Glutamatergic neuron (in vitro differentiated cells): Measurements from ENCODE around the gene ZNF837. TPM values are rescaled to one million over a fixed set of nuclear protein-coding genes. Genes with fewer than 3 reads are reported as not detected.
A peak's percentile ranks its signal among the peaks of the same experiment; 100 is the strongest.

Experiments
- DNase-seq: peaks from one replicate; pipeline ENCODE4 v3.0.0; 2022
- H3K27ac Mint-ChIP-seq: one replicate; pipeline ENCODE4 v1.8.0; 2020; ENCODE audit warnings: mild to moderate bottlenecking, mixed read lengths, inconsistent platforms; ENCODE audit not compliant: unreplicated experiment
- H3K27me3 Mint-ChIP-seq: one replicate; pipeline ENCODE4 v1.8.0; 2020; ENCODE audit warnings: mild to moderate bottlenecking, moderate library complexity, mixed read lengths, inconsistent platforms; ENCODE audit not compliant: unreplicated experiment
- H3K36me3 Mint-ChIP-seq: one replicate; pipeline ENCODE4 v1.8.0; 2020; ENCODE audit warnings: mild to moderate bottlenecking, mixed read lengths, inconsistent platforms; ENCODE audit not compliant: unreplicated experiment
- H3K4me1 Mint-ChIP-seq: one replicate; pipeline ENCODE4 v1.8.0; 2020; ENCODE audit warnings: mild to moderate bottlenecking, low read depth, mixed read lengths, inconsistent platforms; ENCODE audit not compliant: unreplicated experiment
- H3K4me3 Mint-ChIP-seq: one replicate; pipeline ENCODE4 v1.8.0; 2020; ENCODE audit warnings: mild to moderate bottlenecking, mixed read lengths, inconsistent platforms; ENCODE audit not compliant: unreplicated experiment
- H3K9me3 Mint-ChIP-seq: one replicate; pipeline ENCODE4 v1.8.0; 2020; ENCODE audit warnings: mild to moderate bottlenecking, moderate library complexity, mixed read lengths, inconsistent platforms; ENCODE audit not compliant: unreplicated experiment
- CTCF ChIP-seq: fragments of 200-600 bp; sonication (generic); IDR thresholded peaks from one replicate; pipeline ENCODE4 v1.5.0; 2021; ENCODE audit not compliant: partially characterized antibody, unreplicated experiment
- long read RNA-seq: library from polyadenylated mRNA; unstranded; transcript quantifications from one replicate; pipeline ENCODE4 v2.0.0, GENCODE V29; 2020; ENCODE audit not compliant: unreplicated experiment
- total RNA-seq: library from RNA; stranded (reverse); fragmentation: NEBNext Ultra II Directional; extraction: Animal tissue kit (Norgen Biotek cat#: 25700); gene quantifications from one replicate; pipeline ENCODE4 v1.2.1, GENCODE V29; 2021; ENCODE audit not compliant: unreplicated experiment

The ZNF837 gene
- total RNA-seq = 2.0 TPM
- long read RNA-seq, partial matches to known transcripts = 0 of 1 reads
- long read RNA-seq, other reads (novel, unspliced or antisense) = 0 of 1 reads

GRCh38 chr19:58380662-58381459, at the start of gene ZNF837:
Gene ZNF837, minus strand, starts transcription at chr19:58381030. Its CDS starts 11,698 bp downstream, at chr19:58369332.
- peak within 1 kb of the TSS; percentile 97 for H3K4me3 Mint-ChIP-seq
- DNase-seq = peak; percentile 94
- no peak for TF ChIP-seq CTCF
- H3K36me3 Mint-ChIP-seq = no peaks in the 10 kb centered on the region
- peaks cover 6% of the 10 kb centered on the region for H3K9me3 Mint-ChIP-seq
- peaks cover 8% of the 10 kb centered on the region for H3K27me3 Mint-ChIP-seq
- H3K27ac Mint-ChIP-seq = peak within 1 kb of the TSS; percentile 95
- peaks cover 7% of the 10 kb centered on the region for H3K4me1 Mint-ChIP-seq

- Mint-ChIP-seq H3K27me3 (peaks cover 5% of the 10 kb centered on the region), H3K36me3 (peaks cover 46% of the 10 kb centered on the region)
Observed at GRCh38 chr19:58429745-58430144, 48.9 kb upstream of the ZNF837 start.

GRCh38 chr19:58428617-58429016, 47.8 kb upstream of the ZNF837 start:
- Mint-ChIP-seq H3K9me3 (peaks cover 23% of the 10 kb centered on the region), H3K4me3 (no peak overlapping the region), H3K27ac (no peak overlapping the region), H3K36me3 (peaks cover 36% of the 10 kb centered on the region), H3K27me3 (peaks cover 5% of the 10 kb centered on the region), H3K4me1 (no peaks in the 10 kb centered on the region)
- no peak for DNase-seq
- TF ChIP-seq CTCF = no peak

More at GRCh38 chr19:58429745-58430144, 48.9 kb upstream of the ZNF837 start:
- Mint-ChIP-seq H3K4me3 (no peak overlapping the region), H3K9me3 (peaks cover 28% of the 10 kb centered on the region), H3K27ac (no peak overlapping the region), H3K4me1 (no peaks in the 10 kb centered on the region)
- DNase-seq = no peak
- TF ChIP-seq CTCF = no peak

GRCh38 chr19:58417071-58417470, 36.2 kb upstream of the ZNF837 start:
- no peak overlapping the region for H3K27ac Mint-ChIP-seq
- H3K4me1 Mint-ChIP-seq = no peaks in the 10 kb centered on the region
- DNase-seq = no peak
- H3K27me3 Mint-ChIP-seq = no peaks in the 10 kb centered on the region
- peaks cover 1% of the 10 kb centered on the region for H3K9me3 Mint-ChIP-seq
- TF ChIP-seq CTCF = no peak
- H3K36me3 Mint-ChIP-seq = peaks cover 14% of the 10 kb centered on the region
- no peak overlapping the region for H3K4me3 Mint-ChIP-seq

GRCh38 chr19:58416604-58417003, 35.8 kb upstream of the ZNF837 start:
- no peak for DNase-seq
- no peaks in the 10 kb centered on the region for H3K27me3 Mint-ChIP-seq
- no peaks in the 10 kb centered on the region for H3K4me1 Mint-ChIP-seq
- peaks cover 14% of the 10 kb centered on the region for H3K36me3 Mint-ChIP-seq
- TF ChIP-seq CTCF = no peak
- peaks cover 1% of the 10 kb centered on the region for H3K9me3 Mint-ChIP-seq
- no peak overlapping the region for H3K4me3 Mint-ChIP-seq
- no peak overlapping the region for H3K27ac Mint-ChIP-seq
